Upper lobe of left lung (tissue), 6 donors: Measurements from ENCODE around the gene PDE1C. TPM values are rescaled to one million over a fixed set of nuclear protein-coding genes. Genes with fewer than 3 reads are reported as not detected.

Experiments used
- ATAC-seq, 2 donors: fragments of 200-7000 bp; cut with Tn5 transposase; one replicate each; pipeline ENCODE4 v1.9.1; 2022; ENCODE audit warnings: mild to moderate bottlenecking in 2 of 2, moderate library complexity in 2 of 2; ENCODE audit not compliant: low FRiP score in 2 of 2
- DNase-seq, 2 donors: peaks; one replicate each; pipeline ENCODE4 v3.0.0-alpha.2; 2019 to 2020
- H3K27ac ChIP-seq, 4 donors: fragments of 200-600 bp; sonication (generic); one replicate each; pipeline ENCODE4 v1.5.1; 2016 to 2019
- H3K27me3 ChIP-seq, 4 donors: fragments of 200-600 bp; sonication (generic); one replicate each; pipeline ENCODE4 v1.5.1; 2017 to 2019
- H3K36me3 ChIP-seq, 4 donors: fragments of 200-600 bp; sonication (generic); one replicate each; pipeline ENCODE4 v1.5.1; 2016 to 2019
- H3K4me1 ChIP-seq, 4 donors: fragments of 200-600 bp; sonication (generic); one replicate each; pipeline ENCODE4 v1.5.1; 2018 to 2019
- H3K4me3 ChIP-seq, 4 donors: fragments of 200-600 bp; sonication (generic); one replicate each; pipeline ENCODE4 v1.5.1; 2017 to 2019; ENCODE audit warnings: mild to moderate bottlenecking in 2 of 4, moderate library complexity in 1 of 4
- H3K9me3 ChIP-seq, 4 donors: fragments of 200-600 bp; sonication (generic); one replicate each; pipeline ENCODE4 v1.5.1; 2018 to 2019
- CTCF ChIP-seq, 6 experiments: fragments of 450-650 bp in 4 of 6; fragments of 200-600 bp in 2 of 6; sonication (generic) in 2 of 6; IDR thresholded peaks; one replicate each; pipeline ENCODE4 v1.5.1; 2016 to 2019; ENCODE audit warnings: antibody characterized with exemption in 6 of 6
- EP300 ChIP-seq, 4 donors: sonication (generic); formaldehyde crosslinking; IDR thresholded peaks; one replicate each; pipeline ENCODE4 v1.5.1; 2017; ENCODE audit warnings: antibody characterized with exemption in 4 of 4, control low read depth in 2 of 4
- POLR2A ChIP-seq, 4 donors: fragments of 450-650 bp; IDR thresholded peaks; one replicate each; pipeline ENCODE4 v1.5.1; 2016 to 2017; ENCODE audit warnings: antibody characterized with exemption in 4 of 4, mild to moderate bottlenecking in 2 of 4
- POLR2AphosphoS5 ChIP-seq, 2 donors: sonication (generic); formaldehyde crosslinking; IDR thresholded peaks; one replicate each; pipeline ENCODE4 v1.5.1; 2017; ENCODE audit warnings: antibody characterized with exemption in 2 of 2
- WGBS, 2 donors: methylation state at CpG; one replicate each; pipeline ENCODE4 v1.1.5; 2017 to 2018; 5-methylcytosine and 5-hydroxymethylcytosine counted together
- total RNA-seq, 6 donors: library from RNA; depleted of rRNA in 4 of 6; stranded (reverse); fragments of >200 nt in 4 of 6; gene quantifications; one replicate each; pipeline versions ENCODE4 v1.1.0 to v1.2.1, GENCODE V29; 2016 to 2021
- donor health status: DM: no; HTN: no; CAD: no; lungs with moderate emphysema.
- donor health status: DM: no; HTN: yes; CAD: no; lungs with severe emphysema.

PDE1C gene
- total RNA-seq, 6 donors from 2014 or later: 5.6 to 38.8 (median 11.3) TPM

DNA sequence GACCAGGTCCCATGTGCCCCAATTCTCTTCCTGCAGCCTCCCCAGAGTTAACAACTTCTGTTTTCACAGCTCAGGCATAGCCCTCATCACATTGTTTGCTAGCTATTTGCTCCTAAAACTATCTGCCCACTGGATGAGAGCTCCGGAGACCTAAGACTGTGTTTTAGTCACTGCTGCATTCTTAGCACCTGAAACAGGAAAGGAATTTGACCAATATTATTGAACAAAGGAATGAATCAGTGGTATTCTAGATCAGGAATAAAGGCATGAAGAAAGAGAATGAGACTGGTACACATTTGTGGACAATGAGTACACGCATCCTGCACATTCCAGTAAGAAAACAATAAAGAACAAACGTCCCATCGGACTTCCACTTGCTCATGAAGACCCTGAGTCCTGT lies 328.4 kb downstream of the PDE1C start:
- no peak for ATAC-seq
- Histone ChIP-seq H3K36me3 (no peaks in the 10 kb centered on the region), H3K4me1 (no peaks in the 10 kb centered on the region), H3K27ac (no peak overlapping the region), H3K27me3 (no peaks in the 10 kb centered on the region), H3K9me3 (no peaks in the 10 kb centered on the region), H3K4me3 (no peak overlapping the region)
- 75% methylated on average over 4 of the region's 4 CpGs for WGBS, 2 donors
- DNase-seq: no peak
- TF ChIP-seq POLR2AphosphoS5 (IDR thresholded peaks at IDR 0.05): no peak
- no peak for TF ChIP-seq CTCF (IDR thresholded peaks at IDR 0.05)
- no peak for TF ChIP-seq POLR2A (IDR thresholded peaks at IDR 0.05)
- TF ChIP-seq EP300 (IDR thresholded peaks at IDR 0.05): no peak

- ATAC-seq (peak in 1 of 2 donors; percentile 88), DNase-seq (peak in 1 of 2 donors; percentile 49)
- Histone ChIP-seq H3K9me3 (no peaks in the 10 kb centered on the region), H3K4me1 (no peaks in the 10 kb centered on the region), H3K36me3 (no peaks in the 10 kb centered on the region), H3K4me3 (no peak overlapping the region), H3K27ac (no peak overlapping the region), H3K27me3 (no peaks in the 10 kb centered on the region)
- TF ChIP-seq CTCF (IDR thresholded peaks at IDR 0.05) (peak; percentile 64 to 92 (median 80)), POLR2A (IDR thresholded peaks at IDR 0.05) (no peak)
- 51 to 52% methylated on average over 11 of the region's 11 CpGs for WGBS, 2 donors
Observed at GRCh38 chr7:31735991-31736982, 333.9 kb downstream of the PDE1C start.

GRCh38 chr7:31734456-31734855 lies 335.8 kb downstream of the PDE1C start:
- no peaks in the 10 kb centered on the region for H3K27me3 ChIP-seq
- no peaks in the 10 kb centered on the region for H3K9me3 ChIP-seq
- ATAC-seq: no peak
- 63 to 69% methylated on average over 5 of the region's 5 CpGs for WGBS, 2 donors
- no peaks in the 10 kb centered on the region for H3K36me3 ChIP-seq
- H3K27ac ChIP-seq: no peak overlapping the region
- H3K4me1 ChIP-seq: no peaks in the 10 kb centered on the region
- DNase-seq: no peak
- H3K4me3 ChIP-seq: no peak overlapping the region
- no peak for TF ChIP-seq CTCF (IDR thresholded peaks at IDR 0.05)
- no peak for TF ChIP-seq POLR2A (IDR thresholded peaks at IDR 0.05)
- no peak for TF ChIP-seq EP300 (IDR thresholded peaks at IDR 0.05)
- no peak for TF ChIP-seq POLR2AphosphoS5 (IDR thresholded peaks at IDR 0.05)

- H3K27me3 ChIP-seq: no peaks in the 10 kb centered on the region
- H3K27ac ChIP-seq: no peak overlapping the region
- 52 to 61% methylated on average over 3 of the region's 3 CpGs for WGBS, 2 donors
- TF ChIP-seq EP300 (IDR thresholded peaks at IDR 0.05) (no peak), POLR2AphosphoS5 (IDR thresholded peaks at IDR 0.05) (no peak)
- ATAC-seq: no peak
- no peak for DNase-seq
- H3K4me1 ChIP-seq: no peaks in the 10 kb centered on the region
- no peaks in the 10 kb centered on the region for H3K36me3 ChIP-seq
- no peaks in the 10 kb centered on the region for H3K9me3 ChIP-seq
- no peak overlapping the region for H3K4me3 ChIP-seq
Observed at GRCh38 chr7:31729195-31729804, 340.9 kb downstream of the PDE1C start.

- H3K4me3 ChIP-seq: no peak overlapping the region
- WGBS, 2 donors: 74 to 83% methylated on average over 3 of the region's 3 CpGs
- H3K36me3 ChIP-seq: no peaks in the 10 kb centered on the region
- TF ChIP-seq POLR2A (IDR thresholded peaks at IDR 0.05): no peak
- TF ChIP-seq POLR2AphosphoS5 (IDR thresholded peaks at IDR 0.05): no peak
- TF ChIP-seq EP300 (IDR thresholded peaks at IDR 0.05): no peak
- TF ChIP-seq CTCF (IDR thresholded peaks at IDR 0.05): no peak
- no peak overlapping the region for H3K27ac ChIP-seq
- DNase-seq (no peak), ATAC-seq (no peak)
- no peaks in the 10 kb centered on the region for H3K4me1 ChIP-seq
- no peaks in the 10 kb centered on the region for H3K9me3 ChIP-seq
- H3K27me3 ChIP-seq: no peaks in the 10 kb centered on the region
Observed at GRCh38 chr7:31724696-31725095, 345.5 kb downstream of the PDE1C start.
